A549 (cell line): Measurements from ENCODE around the gene KCND3. TPM values are rescaled to one million over a fixed set of nuclear protein-coding genes. Genes with fewer than 3 reads are reported as not detected.

ENCODE experiments used
- ATAC-seq, 2 experiments: fragments of 200-7000 bp in 1 of 2; fragments of >200 bp in 1 of 2; cut with Nextera tagmentation in 1 of 2; cut with Tn5 transposase in 1 of 2; 3 replicates each; pipeline versions ENCODE4 v1.8.0 to v1.9.1; 2018 to 2020; ENCODE audit warnings: mild to moderate bottlenecking in 1 of 2, moderate library complexity in 1 of 2
- CTCF ChIA-PET: fragments of 300-600 bp; sonication (Branson Sonifier 250); formaldehyde crosslinking; extraction: SDS; loops from one replicate; lab custom pipeline; 2021; ENCODE audit warnings: antibody characterized with exemption, inconsistent platforms; lab: Yijun Ruan, JAX
- POLR2A ChIA-PET: fragments of 350-600 bp; formaldehyde crosslinking; extraction: SDS; loops from one replicate; lab custom pipeline; 2021; ENCODE audit warnings: antibody characterized with exemption, inconsistent platforms; lab: Yijun Ruan, JAX
- DNase-seq, 2 experiments: peaks; one replicate each; pipeline versions ENCODE4 v3.0.0 to v3.0.0-alpha.2; 2011 to 2016; ENCODE audit warnings: low read depth in 1 of 2, low spot score in 1 of 2
- FAIRE-seq: peaks from 2 replicates; lab custom pipeline; 2011; peaks lifted over from hg19 to GRCh38; lab: Jason Lieb, UNC
- H3K27ac ChIP-seq, 2 experiments: fragments of >200 bp; sonication (Bioruptor Twin); formaldehyde crosslinking; 3 replicates each; pipeline ENCODE4 v1.5.1; 2016 to 2017
- H3K4me1 ChIP-seq: fragments of >200 bp; sonication (Bioruptor Twin); formaldehyde crosslinking; 3 replicates; pipeline ENCODE4 v1.6.1; 2016
- H3K4me2 ChIP-seq: fragments of >200 bp; sonication (Bioruptor Twin); formaldehyde crosslinking; 3 replicates; pipeline ENCODE4 v1.6.1; 2016
- H3K4me3 ChIP-seq: fragments of >200 bp; sonication (Bioruptor Twin); formaldehyde crosslinking; 3 replicates; pipeline ENCODE4 v1.5.1; 2016
- H3K9me3 ChIP-seq: fragments of >200 bp; sonication (Bioruptor Twin); formaldehyde crosslinking; 3 replicates; pipeline ENCODE4 v1.6.1; 2016
- ATOH8 ChIP-seq: fragments of 250-450 bp; sonication (Bioruptor Pico); IDR thresholded peaks from 2 replicates; pipeline ENCODE4 v1.5.0; 2020; ENCODE audit warnings: low read depth, mild to moderate bottlenecking, moderate library complexity
- BCL3 ChIP-seq: fragments of >200 bp; sonication (Bioruptor Twin); formaldehyde crosslinking; IDR thresholded peaks from 3 replicates; pipeline ENCODE4 v1.6.1; 2016
- CEBPB ChIP-seq, 2 experiments: fragments of >200 bp in 1 of 2; sonication (Bioruptor Twin) in 1 of 2; formaldehyde crosslinking in 1 of 2; IDR thresholded peaks; 2 replicates each; pipeline ENCODE4 v1.6.1; 2012 to 2016
- CHD4 ChIP-seq: fragments of 200-600 bp; sonication (generic); IDR thresholded peaks from 2 replicates; pipeline ENCODE4 v1.6.1; 2016; ENCODE audit warnings: antibody characterized with exemption, mild to moderate bottlenecking, borderline replicate concordance
- E2F6 ChIP-seq: IDR thresholded peaks from 2 replicates; pipeline ENCODE4 v1.6.1; 2012; ENCODE audit warnings: low read depth, borderline replicate concordance
- EP300 ChIP-seq, 2 experiments: fragments of >200 bp; sonication (Bioruptor Twin); formaldehyde crosslinking; IDR thresholded peaks; 2 replicates in 1 of 2; 3 replicates in 1 of 2; pipeline ENCODE4 v1.6.1; 2016 to 2017
- FOSL2 ChIP-seq, 2 experiments: fragments of 450-650 bp in 1 of 2; fragments of >200 bp in 1 of 2; sonication (Bioruptor Twin) in 1 of 2; formaldehyde crosslinking; IDR thresholded peaks; 2 replicates each; pipeline versions ENCODE4 v1.5.0 to v1.6.1; 2016 to 2020; ENCODE audit warnings: mild to moderate bottlenecking in 1 of 2, moderate library complexity in 1 of 2
- GATA3 ChIP-seq: IDR thresholded peaks from 2 replicates; pipeline ENCODE4 v1.6.1; 2012; ENCODE audit warnings: borderline replicate concordance
- HDAC2 ChIP-seq: fragments of 200-600 bp; sonication (generic); IDR thresholded peaks from 2 replicates; pipeline ENCODE4 v1.6.1; 2016
- HOXB5 ChIP-seq: fragments of 250-450 bp; sonication (Bioruptor Pico); IDR thresholded peaks from 2 replicates; pipeline ENCODE4 v1.5.0; 2020; ENCODE audit warnings: mild to moderate bottlenecking, moderate library complexity
- KDM5A ChIP-seq: fragments of 200-600 bp; sonication (generic); IDR thresholded peaks from 2 replicates; pipeline ENCODE4 v1.6.1; 2016; ENCODE audit warnings: antibody characterized with exemption, mild to moderate bottlenecking
- MYC ChIP-seq: IDR thresholded peaks from 2 replicates; pipeline ENCODE4 v1.6.1; 2012; ENCODE audit warnings: mild to moderate bottlenecking, inconsistent platforms, low read length, improper control_type of control experiment, borderline replicate concordance
- NFE2L2 ChIP-seq: fragments of 150-350 bp; conservative IDR thresholded peaks from 2 replicates; pipeline ENCODE4 v1.6.1; 2014; ENCODE audit warnings: low read length
- NR3C1 ChIP-seq: fragments of >200 bp; sonication (Bioruptor Twin); formaldehyde crosslinking; IDR thresholded peaks from 3 replicates; pipeline ENCODE4 v1.6.1; 2017
- PBX3 ChIP-seq: IDR thresholded peaks from 2 replicates; pipeline ENCODE4 v1.6.1; 2012
- POLR2A ChIP-seq: IDR thresholded peaks from 2 replicates; pipeline ENCODE4 v1.6.1; 2012; ENCODE audit warnings: mild to moderate bottlenecking, low read length
- REST ChIP-seq: fragments of 200-600 bp; sonication (generic); IDR thresholded peaks from 2 replicates; pipeline ENCODE4 v1.6.1; 2016; ENCODE audit warnings: antibody characterized with exemption, mild to moderate bottlenecking, moderate library complexity
- USF2 ChIP-seq: fragments of 450-650 bp; IDR thresholded peaks from 2 replicates; pipeline ENCODE4 v1.6.1; 2014; ENCODE audit warnings: antibody characterized with exemption
- ZC3H11A ChIP-seq: fragments of 450-650 bp; IDR thresholded peaks from 2 replicates; pipeline ENCODE4 v1.6.1; 2014; ENCODE audit warnings: antibody characterized with exemption, mild to moderate bottlenecking
- WGBS: methylation state at CpG from one replicate; pipeline ENCODE4 v1.1.6; 2017; ENCODE audit errors: missing lambda C conversion rate; 5-methylcytosine and 5-hydroxymethylcytosine counted together
- polyA plus RNA-seq, 4 experiments: library from polyadenylated mRNA; depleted of rRNA in 3 of 4; stranded (reverse); fragments of >200 nt; fragmentation: RNase III in 1 of 4; extraction: RNeasy Plus Mini Kit Qiagen cat#74134 plus additional on column Dnase treatment in 1 of 4; gene quantifications; 2 replicates in 3 of 4; 3 replicates in 1 of 4; pipeline ENCODE4 v1.2.3, GENCODE V29; 2011 to 2017
- TF ChIP-seq, protein P1 (sequence below): fragments of >200 bp; sonication (Bioruptor Twin); formaldehyde crosslinking; IDR thresholded peaks from 3 replicates; pipeline ENCODE4 v1.5.1; 2016
- TF ChIP-seq, protein P2 (sequence below): fragments of 150-350 bp; IDR thresholded peaks from 2 replicates; pipeline ENCODE4 v1.6.1; 2014; ENCODE audit warnings: low read depth, mild to moderate bottlenecking, low read length

KCND3 gene
- polyA plus RNA-seq, 2 of the 4 experiments (the other 2 are of a cell fraction), result not detected

- no peak for ATAC-seq
- TF ChIP-seq ZC3H11A, result no peak
- no peak for TF ChIP-seq HDAC2
- TF ChIP-seq, protein P1, sequence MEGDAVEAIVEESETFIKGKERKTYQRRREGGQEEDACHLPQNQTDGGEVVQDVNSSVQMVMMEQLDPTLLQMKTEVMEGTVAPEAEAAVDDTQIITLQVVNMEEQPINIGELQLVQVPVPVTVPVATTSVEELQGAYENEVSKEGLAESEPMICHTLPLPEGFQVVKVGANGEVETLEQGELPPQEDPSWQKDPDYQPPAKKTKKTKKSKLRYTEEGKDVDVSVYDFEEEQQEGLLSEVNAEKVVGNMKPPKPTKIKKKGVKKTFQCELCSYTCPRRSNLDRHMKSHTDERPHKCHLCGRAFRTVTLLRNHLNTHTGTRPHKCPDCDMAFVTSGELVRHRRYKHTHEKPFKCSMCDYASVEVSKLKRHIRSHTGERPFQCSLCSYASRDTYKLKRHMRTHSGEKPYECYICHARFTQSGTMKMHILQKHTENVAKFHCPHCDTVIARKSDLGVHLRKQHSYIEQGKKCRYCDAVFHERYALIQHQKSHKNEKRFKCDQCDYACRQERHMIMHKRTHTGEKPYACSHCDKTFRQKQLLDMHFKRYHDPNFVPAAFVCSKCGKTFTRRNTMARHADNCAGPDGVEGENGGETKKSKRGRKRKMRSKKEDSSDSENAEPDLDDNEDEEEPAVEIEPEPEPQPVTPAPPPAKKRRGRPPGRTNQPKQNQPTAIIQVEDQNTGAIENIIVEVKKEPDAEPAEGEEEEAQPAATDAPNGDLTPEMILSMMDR, result no peak
- TF ChIP-seq ATOH8 (CRISPR knock-in tag), result no peak
- no peak for TF ChIP-seq MYC
- TF ChIP-seq POLR2A, result no peak
- TF ChIP-seq NFE2L2, result no peak
- TF ChIP-seq, all 56 proteins: peak for 0
- CTCF ChIA-PET, result interaction anchor here (0.7 kb wide), 1 partner anchor 31 kb away, joined by 3 read pairs; no protein-coding TSS in a partner anchor
Observed at GRCh38 chr1:111955755-111956154, 33.7 kb downstream of the KCND3 start.

GRCh38 chr1:111953797-111954196 lies 35.7 kb downstream of the KCND3 start:
- Histone ChIP-seq H3K9me3 (no peaks in the 10 kb centered on the region), H3K27ac (no peak overlapping the region), H3K4me3 (no peak overlapping the region), H3K4me2 (no peak overlapping the region), H3K4me1 (no peaks in the 10 kb centered on the region)
- ATAC-seq (no peak), DNase-seq (no peak), FAIRE-seq (no peak)
- TF ChIP-seq REST (no peak), CEBPB (IDR thresholded peaks at IDR 0.05) (no peak), FOSL2 (IDR thresholded peaks at IDR 0.05) (no peak), FOSL2 (CRISPR knock-in tag; IDR thresholded peaks at IDR 0.05) (no peak)
- TF ChIP-seq, protein P2, sequence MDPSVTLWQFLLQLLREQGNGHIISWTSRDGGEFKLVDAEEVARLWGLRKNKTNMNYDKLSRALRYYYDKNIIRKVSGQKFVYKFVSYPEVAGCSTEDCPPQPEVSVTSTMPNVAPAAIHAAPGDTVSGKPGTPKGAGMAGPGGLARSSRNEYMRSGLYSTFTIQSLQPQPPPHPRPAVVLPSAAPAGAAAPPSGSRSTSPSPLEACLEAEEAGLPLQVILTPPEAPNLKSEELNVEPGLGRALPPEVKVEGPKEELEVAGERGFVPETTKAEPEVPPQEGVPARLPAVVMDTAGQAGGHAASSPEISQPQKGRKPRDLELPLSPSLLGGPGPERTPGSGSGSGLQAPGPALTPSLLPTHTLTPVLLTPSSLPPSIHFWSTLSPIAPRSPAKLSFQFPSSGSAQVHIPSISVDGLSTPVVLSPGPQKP, result no peak
- 4% methylated on average over 4 of the region's 5 CpGs for WGBS
- ChIA-PET POLR2A (no interaction called here), CTCF (no interaction called here)

More at GRCh38 chr1:111955755-111956154, 33.7 kb downstream of the KCND3 start:
- FAIRE-seq, result no peak
- Histone ChIP-seq H3K4me2 (no peak overlapping the region), H3K9me3 (no peaks in the 10 kb centered on the region), H3K4me3 (no peak overlapping the region), H3K4me1 (no peaks in the 10 kb centered on the region), H3K27ac (no peak overlapping the region)
- POLR2A ChIA-PET, result no interaction called here
- DNase-seq, result no peak
- WGBS, result 34% methylated on average over 6 of the region's 6 CpGs

- H3K4me1 ChIP-seq, result no peaks in the 10 kb centered on the region
- no peak for FAIRE-seq
- CTCF ChIA-PET, result interaction anchor here (0.8 kb wide), 1 partner anchor 12 kb away, joined by 3 read pairs; no protein-coding TSS in a partner anchor
- no peak for ATAC-seq
- no peak overlapping the region for H3K4me2 ChIP-seq
- POLR2A ChIA-PET, result no interaction called here
- WGBS, result 7% methylated on average over 4 of the region's 4 CpGs
- TF ChIP-seq EP300 (IDR thresholded peaks at IDR 0.05) (no peak), KDM5A (no peak), CEBPB (IDR thresholded peaks at IDR 0.05) (no peak), PBX3 (no peak), CHD4 (no peak), NR3C1 (no peak), E2F6 (no peak), USF2 (no peak), HOXB5 (CRISPR knock-in tag) (no peak), GATA3 (no peak), BCL3 (no peak)
- no peak for DNase-seq
- no peaks in the 10 kb centered on the region for H3K9me3 ChIP-seq
- H3K4me3 ChIP-seq, result no peak overlapping the region
- H3K27ac ChIP-seq, result no peak overlapping the region
Observed at GRCh38 chr1:111952125-111952657, 37.3 kb downstream of the KCND3 start.
